Suppressor macrophage treated with lipopolysaccharide for 1 hour (primary cell): ENCODE data around the gene BTNL8.

Experiments used
- DNase-seq, 3 donors: peaks; one replicate each; pipeline ENCODE4 v3.0.0-alpha.2; 2020 to 2022

The BTNL8 gene

GRCh38 chr5:180970336-180970735 lies 71.4 kb downstream of the BTNL8 start:
- DNase-seq: no peak

GRCh38 chr5:180970875-180971274 lies 71.9 kb downstream of the BTNL8 start:
- no peak for DNase-seq

GRCh38 chr5:180974612-180975315 lies 75.8 kb downstream of the BTNL8 start:
- no peak for DNase-seq

- DNase-seq: peak in 2 of 3 donors; percentile 27 to 31
These were observed 76.4 kb downstream of the BTNL8 start for GRCh38 chr5:180975338-180975737.

DNA sequence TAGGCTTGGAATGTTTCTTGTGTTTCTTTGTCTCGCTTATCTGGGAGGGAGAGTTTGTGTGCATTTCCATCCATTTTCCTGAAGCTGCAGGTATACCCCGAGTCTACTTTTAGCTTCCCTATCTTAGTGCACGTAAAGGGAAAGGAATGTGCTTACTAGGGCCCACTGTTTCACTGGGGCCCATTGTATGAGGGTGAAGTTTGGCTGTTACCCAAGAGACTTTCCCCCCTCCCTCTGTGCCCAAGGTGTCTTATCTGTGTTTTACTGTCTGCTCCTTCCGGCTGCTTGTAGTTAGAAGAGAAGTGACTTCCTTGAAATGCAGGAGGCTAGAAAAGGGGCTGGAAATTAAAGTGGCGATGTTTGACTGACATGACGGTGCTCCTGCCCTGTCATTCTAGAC lies 77.6 kb downstream of the BTNL8 start:
- no peak for DNase-seq

DNA sequence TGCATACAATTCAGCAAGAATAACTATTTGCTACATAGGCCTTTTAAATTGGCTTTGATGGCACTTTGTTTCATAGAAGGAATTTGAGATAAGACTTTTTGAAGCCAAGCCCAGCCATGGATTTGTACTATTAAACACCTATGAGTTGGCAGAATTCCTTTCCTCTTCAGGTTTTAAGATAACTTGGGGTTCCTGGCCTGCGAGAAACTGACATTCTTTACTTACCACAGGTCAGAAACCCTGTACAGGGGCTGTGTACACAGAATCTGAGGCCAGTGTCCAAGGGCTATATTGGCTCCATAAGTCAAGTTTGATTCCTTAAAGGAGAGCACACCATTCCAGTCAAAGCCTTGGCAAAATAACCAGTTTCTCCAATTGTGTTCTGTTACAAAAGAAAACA lies 78.9 kb downstream of the BTNL8 start:
- no peak for DNase-seq

GRCh38 chr5:180982008-180982741 lies 83.2 kb downstream of the BTNL8 start:
- DNase-seq: no peak

DNA sequence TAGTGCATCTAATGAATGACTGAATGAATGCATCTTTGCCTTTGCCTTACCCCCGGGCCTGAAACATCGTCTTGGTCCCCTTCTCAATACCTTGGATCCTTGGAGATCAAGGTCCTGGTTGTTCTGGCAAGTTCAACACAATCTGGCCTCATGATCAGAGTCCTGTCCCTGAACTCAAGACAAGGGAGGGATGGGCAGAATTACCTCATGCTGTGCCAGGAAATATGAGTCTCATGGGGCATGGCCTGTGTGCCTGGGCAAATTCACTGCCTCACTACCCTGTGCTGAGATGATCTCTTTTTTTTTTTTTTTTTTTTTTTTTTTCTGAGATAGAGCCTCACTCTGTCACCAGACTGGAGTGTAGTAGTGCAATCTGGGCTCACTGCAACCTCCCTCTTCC lies 89.1 kb downstream of the BTNL8 start:
- no peak for DNase-seq

DNA sequence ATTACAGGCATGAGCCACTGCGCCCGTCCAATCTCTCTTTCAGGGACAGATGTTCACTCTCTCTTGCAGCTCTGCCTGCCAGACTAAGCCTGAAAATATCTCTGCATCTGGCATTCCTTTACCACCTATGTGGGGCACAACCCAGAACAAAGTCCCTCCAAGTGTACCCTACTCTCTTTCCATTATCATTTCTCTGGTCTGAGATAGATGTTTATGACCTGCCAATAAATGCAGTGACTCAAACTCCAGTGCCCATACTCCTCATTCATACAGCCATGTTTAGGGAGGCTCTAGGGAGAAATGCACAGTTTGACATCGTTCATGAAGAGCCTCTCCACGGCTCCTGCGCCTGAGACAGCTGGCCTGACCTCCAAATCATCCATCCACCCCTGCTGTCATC lies 89.6 kb downstream of the BTNL8 start, which contains the start of gene BTNL3:
TSS of gene BTNL3 (plus strand) at position 255 of the 400 bp plus-strand sequence. CDS start 183 bp downstream, outside the sequence.
- DNase-seq: no peak

- no peak for DNase-seq
These were observed 91.3 kb downstream of the BTNL8 start for GRCh38 chr5:180990086-180990881.

DNA sequence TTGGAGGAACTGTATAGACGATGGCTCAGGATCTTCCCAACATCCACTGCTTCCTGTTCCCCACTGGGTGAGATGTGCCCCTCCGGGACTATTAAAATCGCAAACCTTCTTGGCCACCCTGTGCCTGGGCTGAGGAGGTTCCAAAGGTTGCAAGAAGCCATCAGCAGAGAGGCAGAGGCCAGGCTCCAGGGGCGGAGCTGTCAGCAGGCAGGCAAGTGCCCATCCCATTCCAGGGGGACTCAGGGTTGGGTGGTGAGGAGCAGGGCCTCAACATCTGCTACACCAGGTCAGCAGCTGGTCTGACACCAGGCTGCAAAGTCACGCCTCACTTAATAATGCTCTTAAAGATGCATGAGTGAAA lies 91.9 kb downstream of the BTNL8 start:
- DNase-seq: no peak
